Measurements from ENCODE around the gene EXOC4. TPM values are rescaled to one million over a fixed set of nuclear protein-coding genes. Genes with fewer than 3 reads are reported as not detected.
A peak's percentile ranks its signal among the peaks of the same experiment; 100 is the strongest.

EXOC4 gene
- total and polyA plus RNA-seq, 2 donors (not counting 3 experiments of a cell fraction or from before 2014, with no cell fraction given) = 20.3 to 73.1 TPM

GRCh38 chr7:133584956-133585668 lies 332.2 kb downstream of the EXOC4 start:
- H3K9ac ChIP-seq (replicated peaks; ENCODE audit: extremely low read depth, insufficient read depth, low read length) = no peak overlapping the region
- no peaks in the 10 kb centered on the region for H3K36me3 ChIP-seq (ENCODE audit: control insufficient read depth in 2 of 2, extremely low read depth in 1 of 2, insufficient read depth in 2 of 2, low read length in 2 of 2)
- intact Hi-C loops (cut with micrococcal nuclease) (no loop called here), dilution Hi-C loops (cut with MboI; ENCODE audit: extremely low pct_ligation_motif_present, low sequenced_read_pairs) (no loop called here)
- no peaks in the 10 kb centered on the region for H4K20me1 ChIP-seq (replicated peaks; ENCODE audit: control insufficient read depth, extremely low read depth, insufficient read depth, low read length)
- FAIRE-seq (peak; percentile 77), DNase-seq (ENCODE audit: low read depth, low spot score) (peak; percentile 72)
- TF ChIP-seq FOS (IDR thresholded peaks at IDR 0.05; ENCODE audit: borderline replicate concordance, insufficient read depth, low read length) = no peak
- TF ChIP-seq POLR2A (IDR thresholded peaks at IDR 0.05; ENCODE audit: low read depth, low read length) = no peak
- no peak for TF ChIP-seq MYC (IDR thresholded peaks at IDR 0.05; ENCODE audit: low read depth, low read length)
- TF ChIP-seq MAX (IDR thresholded peaks at IDR 0.05; ENCODE audit: insufficient read depth, insufficient read length) = no peak
- no peak for TF ChIP-seq JUN (IDR thresholded peaks at IDR 0.05; ENCODE audit: borderline replicate concordance, insufficient read depth, insufficient read length, low read depth)
- no peak for TF ChIP-seq CTCF (IDR thresholded peaks at IDR 0.05; ENCODE audit: extremely low read depth in 1 of 2, insufficient read depth in 1 of 2, low read depth in 1 of 2, low read length in 2 of 2)
- no peak for TF ChIP-seq EZH2 (IDR thresholded peaks at IDR 0.05; ENCODE audit: borderline replicate concordance, low read depth, low read length, severe bottlenecking)
- TF ChIP-seq GATA2 (IDR thresholded peaks at IDR 0.05; ENCODE audit: insufficient read depth, insufficient read length, low read depth, low read length) = no peak
- TF ChIP-seq POLR2AphosphoS5 (IDR thresholded peaks at IDR 0.05; ENCODE audit: insufficient read depth, low read depth, low read length) = no peak
- no peaks in the 10 kb centered on the region for H3K27me3 ChIP-seq (ENCODE audit: control insufficient read depth in 2 of 2, insufficient read depth in 2 of 2, low read length in 2 of 2)
- no TSS peak for BruUV-seq (replicated peaks)
- POLR2A ChIA-PET = no interaction called here
- no peak overlapping the region for H3K4me3 ChIP-seq (replicated peaks in 1 of 3; ENCODE audit: insufficient read depth in 1 of 3, low read depth in 1 of 3, low read length in 3 of 3)
- peaks cover 22% of the 10 kb centered on the region for H3K4me1 ChIP-seq (ENCODE audit: control insufficient read depth, extremely low read depth, insufficient read depth, low read length)
- no peaks in the 10 kb centered on the region for H3K9me3 ChIP-seq (replicated peaks; ENCODE audit: control insufficient read depth, insufficient read depth, low read length)
- no peaks in the 10 kb centered on the region for H3K79me2 ChIP-seq (ENCODE audit: control insufficient read depth, insufficient read depth, low read length)
- CTCF ChIA-PET = interaction anchor here (1.1 kb wide), 1 partner anchor 20 kb away, joined by 4 read pairs; no protein-coding TSS in a partner anchor
- no peak overlapping the region for H2AFZ ChIP-seq (ENCODE audit: low read depth, low read length)
- H3K4me2 ChIP-seq (ENCODE audit: insufficient read depth, low read length) = peak overlapping the region; percentile 33
- H3K27ac ChIP-seq (ENCODE audit: insufficient read depth, low read depth, low read length) = no peak overlapping the region
- H3K9me1 ChIP-seq (replicated peaks; ENCODE audit: control insufficient read depth, extremely low read depth, insufficient read depth, low read length) = no peaks in the 10 kb centered on the region
